ENCODE data around the gene FHOD1. TPM values are rescaled to one million over a fixed set of nuclear protein-coding genes. Genes with fewer than 3 reads are reported as not detected.

FHOD1 gene
- total and polyA plus RNA-seq, 2 of the 13 experiments (the other 11 are each of a cell fraction or from before 2014, with no cell fraction given): 20.0 to 20.8 TPM

DNA sequence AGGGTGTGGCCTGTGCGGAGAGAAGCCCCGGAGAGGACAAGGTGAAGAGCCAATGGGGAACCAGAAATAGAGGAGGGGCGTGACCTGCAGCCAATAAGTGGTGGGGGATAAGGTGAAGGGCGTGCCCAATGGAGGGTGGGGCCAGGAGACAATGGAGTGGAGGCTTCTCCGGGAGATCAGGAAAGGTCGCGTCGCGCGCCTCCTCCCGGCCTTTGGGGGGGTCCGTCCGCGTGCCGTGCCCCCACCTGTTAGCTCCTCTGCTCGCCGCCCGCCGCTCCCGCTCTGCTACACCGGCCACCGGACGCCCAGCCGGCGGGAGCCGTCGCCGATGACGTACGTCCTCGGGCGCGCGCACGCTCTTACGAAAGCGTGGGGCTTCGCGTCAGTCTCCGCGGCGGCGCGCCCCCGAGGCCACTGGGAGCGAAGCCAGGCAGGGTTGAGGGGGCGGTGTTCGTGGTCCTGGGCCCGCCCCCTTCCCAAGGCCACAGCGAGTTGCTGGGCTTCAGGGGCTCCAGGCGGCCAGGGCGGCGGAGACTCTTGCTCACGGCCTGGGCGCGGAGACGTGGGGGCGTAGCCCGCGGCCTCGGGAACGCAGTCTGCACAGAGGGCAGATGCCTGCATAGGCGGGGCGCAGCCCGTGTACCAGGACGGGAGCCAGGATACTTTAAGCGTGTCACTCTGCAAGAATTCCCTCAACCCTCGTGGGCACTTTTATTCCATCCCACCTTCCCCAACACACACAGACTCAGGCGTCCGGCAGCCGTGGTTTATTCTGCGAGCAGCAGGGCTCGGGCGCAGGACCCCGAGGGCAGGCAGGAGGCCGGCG lies 63.4 kb downstream of the FHOD1 start, which contains the start of gene MATCAP1 (continued):
- TF ChIP-seq MAF1 (CRISPR knock-in tag; IDR thresholded peaks at IDR 0.05; ENCODE audit: borderline replicate concordance) (peak; percentile 85; the same call in 1 of the 2 replicates), NR2F1 (CRISPR knock-in tag; IDR thresholded peaks at IDR 0.05) (peak in 1 of 2 experiments; percentile 24; a peak in 1 of 4 replicates), ZNF431 (CRISPR knock-in tag; IDR thresholded peaks at IDR 0.05; ENCODE audit: borderline replicate concordance, low read depth) (peak; percentile 39; the same call in 1 of the 2 replicates), PAWR (CRISPR knock-in tag; IDR thresholded peaks at IDR 0.05; ENCODE audit: borderline replicate concordance) (0 out of 2 replicates have a peak, but pooled peaks have one; percentile 38), GZF1 (CRISPR knock-in tag; IDR thresholded peaks at IDR 0.05) (0 out of 2 replicates have a peak, but pooled peaks have one; percentile 41), CCDC6 (CRISPR knock-in tag; IDR thresholded peaks at IDR 0.05) (peak; percentile 92), FOXK2 (IDR thresholded peaks at IDR 0.05) (peak; percentile 37; the same call in 1 of the 2 replicates), RARA (CRISPR knock-in tag; IDR thresholded peaks at IDR 0.05) (peak; percentile 58), ZBTB38 (CRISPR knock-in tag; IDR thresholded peaks at IDR 0.05) (peak; percentile 67), ATF7 (IDR thresholded peaks at IDR 0.05) (peak; percentile 75), ATF7 (CRISPR knock-in tag; IDR thresholded peaks at IDR 0.05) (peak; percentile 91), MTA3 (CRISPR knock-in tag; IDR thresholded peaks at IDR 0.05) (no peak), HOXA7 (CRISPR knock-in tag; IDR thresholded peaks at IDR 0.05) (no peak)
- TF ChIP-seq, protein P1, sequence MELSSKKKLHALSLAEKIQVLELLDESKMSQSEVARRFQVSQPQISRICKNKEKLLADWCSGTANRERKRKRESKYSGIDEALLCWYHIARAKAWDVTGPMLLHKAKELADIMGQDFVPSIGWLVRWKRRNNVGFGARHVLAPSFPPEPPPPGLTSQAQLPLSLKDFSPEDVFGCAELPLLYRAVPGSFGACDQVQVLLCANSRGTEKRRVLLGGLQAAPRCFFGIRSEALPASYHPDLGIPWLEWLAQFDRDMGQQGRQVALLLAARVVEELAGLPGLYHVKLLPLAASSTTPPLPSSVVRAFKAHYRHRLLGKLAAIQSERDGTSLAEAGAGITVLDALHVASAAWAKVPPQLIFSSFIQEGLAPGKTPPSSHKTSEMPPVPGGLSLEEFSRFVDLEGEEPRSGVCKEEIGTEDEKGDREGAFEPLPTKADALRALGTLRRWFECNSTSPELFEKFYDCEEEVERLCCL (CRISPR knock-in tag; IDR thresholded peaks at IDR 0.05; ENCODE audit: borderline replicate concordance): 0 out of 2 replicates have a peak, but pooled peaks have one; percentile 21
- TF ChIP-seq, protein P2, sequence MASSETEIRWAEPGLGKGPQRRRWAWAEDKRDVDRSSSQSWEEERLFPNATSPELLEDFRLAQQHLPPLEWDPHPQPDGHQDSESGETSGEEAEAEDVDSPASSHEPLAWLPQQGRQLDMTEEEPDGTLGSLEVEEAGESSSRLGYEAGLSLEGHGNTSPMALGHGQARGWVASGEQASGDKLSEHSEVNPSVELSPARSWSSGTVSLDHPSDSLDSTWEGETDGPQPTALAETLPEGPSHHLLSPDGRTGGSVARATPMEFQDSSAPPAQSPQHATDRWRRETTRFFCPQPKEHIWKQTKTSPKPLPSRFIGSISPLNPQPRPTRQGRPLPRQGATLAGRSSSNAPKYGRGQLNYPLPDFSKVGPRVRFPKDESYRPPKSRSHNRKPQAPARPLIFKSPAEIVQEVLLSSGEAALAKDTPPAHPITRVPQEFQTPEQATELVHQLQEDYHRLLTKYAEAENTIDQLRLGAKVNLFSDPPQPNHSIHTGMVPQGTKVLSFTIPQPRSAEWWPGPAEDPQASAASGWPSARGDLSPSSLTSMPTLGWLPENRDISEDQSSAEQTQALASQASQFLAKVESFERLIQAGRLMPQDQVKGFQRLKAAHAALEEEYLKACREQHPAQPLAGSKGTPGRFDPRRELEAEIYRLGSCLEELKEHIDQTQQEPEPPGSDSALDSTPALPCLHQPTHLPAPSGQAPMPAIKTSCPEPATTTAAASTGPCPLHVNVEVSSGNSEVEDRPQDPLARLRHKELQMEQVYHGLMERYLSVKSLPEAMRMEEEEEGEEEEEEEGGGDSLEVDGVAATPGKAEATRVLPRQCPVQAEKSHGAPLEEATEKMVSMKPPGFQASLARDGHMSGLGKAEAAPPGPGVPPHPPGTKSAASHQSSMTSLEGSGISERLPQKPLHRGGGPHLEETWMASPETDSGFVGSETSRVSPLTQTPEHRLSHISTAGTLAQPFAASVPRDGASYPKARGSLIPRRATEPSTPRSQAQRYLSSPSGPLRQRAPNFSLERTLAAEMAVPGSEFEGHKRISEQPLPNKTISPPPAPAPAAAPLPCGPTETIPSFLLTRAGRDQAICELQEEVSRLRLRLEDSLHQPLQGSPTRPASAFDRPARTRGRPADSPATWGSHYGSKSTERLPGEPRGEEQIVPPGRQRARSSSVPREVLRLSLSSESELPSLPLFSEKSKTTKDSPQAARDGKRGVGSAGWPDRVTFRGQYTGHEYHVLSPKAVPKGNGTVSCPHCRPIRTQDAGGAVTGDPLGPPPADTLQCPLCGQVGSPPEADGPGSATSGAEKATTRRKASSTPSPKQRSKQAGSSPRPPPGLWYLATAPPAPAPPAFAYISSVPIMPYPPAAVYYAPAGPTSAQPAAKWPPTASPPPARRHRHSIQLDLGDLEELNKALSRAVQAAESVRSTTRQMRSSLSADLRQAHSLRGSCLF (CRISPR knock-in tag; IDR thresholded peaks at IDR 0.05; ENCODE audit: borderline replicate concordance): no peak
- TF ChIP-seq, protein P3, sequence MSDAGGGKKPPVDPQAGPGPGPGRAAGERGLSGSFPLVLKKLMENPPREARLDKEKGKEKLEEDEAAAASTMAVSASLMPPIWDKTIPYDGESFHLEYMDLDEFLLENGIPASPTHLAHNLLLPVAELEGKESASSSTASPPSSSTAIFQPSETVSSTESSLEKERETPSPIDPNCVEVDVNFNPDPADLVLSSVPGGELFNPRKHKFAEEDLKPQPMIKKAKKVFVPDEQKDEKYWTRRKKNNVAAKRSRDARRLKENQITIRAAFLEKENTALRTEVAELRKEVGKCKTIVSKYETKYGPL (CRISPR knock-in tag; IDR thresholded peaks at IDR 0.05): no peak
- TF ChIP-seq, protein P4, sequence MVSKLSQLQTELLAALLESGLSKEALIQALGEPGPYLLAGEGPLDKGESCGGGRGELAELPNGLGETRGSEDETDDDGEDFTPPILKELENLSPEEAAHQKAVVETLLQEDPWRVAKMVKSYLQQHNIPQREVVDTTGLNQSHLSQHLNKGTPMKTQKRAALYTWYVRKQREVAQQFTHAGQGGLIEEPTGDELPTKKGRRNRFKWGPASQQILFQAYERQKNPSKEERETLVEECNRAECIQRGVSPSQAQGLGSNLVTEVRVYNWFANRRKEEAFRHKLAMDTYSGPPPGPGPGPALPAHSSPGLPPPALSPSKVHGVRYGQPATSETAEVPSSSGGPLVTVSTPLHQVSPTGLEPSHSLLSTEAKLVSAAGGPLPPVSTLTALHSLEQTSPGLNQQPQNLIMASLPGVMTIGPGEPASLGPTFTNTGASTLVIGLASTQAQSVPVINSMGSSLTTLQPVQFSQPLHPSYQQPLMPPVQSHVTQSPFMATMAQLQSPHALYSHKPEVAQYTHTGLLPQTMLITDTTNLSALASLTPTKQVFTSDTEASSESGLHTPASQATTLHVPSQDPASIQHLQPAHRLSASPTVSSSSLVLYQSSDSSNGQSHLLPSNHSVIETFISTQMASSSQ (IDR thresholded peaks at IDR 0.05; ENCODE audit: low read depth): no peak
- TF ChIP-seq, protein P4 (CRISPR knock-in tag; IDR thresholded peaks at IDR 0.05; ENCODE audit: borderline replicate concordance): peak; percentile 68; the same call in 1 of the 2 replicates
